OCI-LY1 (cell line): ENCODE data around the gene PLXDC1.

Experiments used
- H2AFZ ChIP-seq: fragments of 200-600 bp; sonication (generic), shearing (Covaris generic); 2 replicates; pipeline ENCODE4 v1.6.0; 2014; ENCODE audit warnings: antibody characterized with exemption, mild to moderate bottlenecking, low read length
- H3F3A ChIP-seq: fragments of 200-600 bp; sonication (generic), shearing (Covaris generic); 2 replicates; pipeline ENCODE4 v1.6.0; 2014; ENCODE audit warnings: mild to moderate bottlenecking, antibody characterized with exemption, low read length, moderate library complexity; ENCODE audit not compliant: insufficient read depth
- H3K27ac ChIP-seq: fragments of 200-600 bp; sonication (generic); 2 replicates; pipeline ENCODE4 v1.5.1; 2014; ENCODE audit warnings: low read length, mixed run types, mild to moderate bottlenecking, low read depth; ENCODE audit not compliant: poor library complexity, severe bottlenecking
- H3K27me3 ChIP-seq: fragments of 200-600 bp; sonication (generic); 2 replicates; pipeline ENCODE4 v1.6.0; 2014; ENCODE audit warnings: antibody characterized with exemption, mild to moderate bottlenecking, low read length, moderate library complexity; ENCODE audit not compliant: insufficient read depth
- H3K36me3 ChIP-seq: fragments of 200-600 bp; sonication (generic); 2 replicates; pipeline ENCODE4 v1.6.1; 2014; ENCODE audit warnings: mild to moderate bottlenecking, antibody characterized with exemption, low read length, moderate library complexity, mixed read lengths; ENCODE audit not compliant: insufficient read depth
- H3K4me1 ChIP-seq: fragments of 200-600 bp; sonication (generic); 2 replicates; pipeline ENCODE4 v1.5.1; 2014; ENCODE audit warnings: mild to moderate bottlenecking, low read length, moderate library complexity; ENCODE audit not compliant: insufficient read depth, severe bottlenecking
- H3K4me2 ChIP-seq: fragments of 200-600 bp; sonication (generic), shearing (Covaris generic); 2 replicates; pipeline ENCODE4 v1.6.1; 2014; ENCODE audit warnings: low read length
- H3K4me3 ChIP-seq: fragments of 200-600 bp; sonication (generic); 2 replicates; pipeline ENCODE4 v1.5.1; 2014; ENCODE audit warnings: low read length, low read depth, mild to moderate bottlenecking, mixed read lengths; ENCODE audit not compliant: poor library complexity, severe bottlenecking
- H3K79me2 ChIP-seq: fragments of 200-600 bp; shearing (Covaris generic); 2 replicates; pipeline ENCODE4 v1.6.1; 2016; ENCODE audit warnings: mixed run types, low read length, mixed read lengths; ENCODE audit not compliant: insufficient read depth
- H3K9ac ChIP-seq: fragments of 200-600 bp; sonication (generic), shearing (Covaris generic); 2 replicates; pipeline ENCODE4 v1.6.1; 2014; ENCODE audit warnings: mild to moderate bottlenecking, low read length, mixed read lengths
- H3K9me2 ChIP-seq: fragments of 200-600 bp; sonication (generic), shearing (Covaris generic); 2 replicates; pipeline ENCODE4 v1.6.1; 2014; ENCODE audit warnings: low read depth, mild to moderate bottlenecking, low read length, mixed read lengths
- H3K9me3 ChIP-seq: fragments of 200-600 bp; shearing (Covaris generic); 2 replicates; pipeline ENCODE4 v1.6.1; 2014; ENCODE audit warnings: low read length, mixed read lengths
- H4K20me1 ChIP-seq: fragments of 200-600 bp; sonication (generic), shearing (Covaris generic); 2 replicates; pipeline ENCODE4 v1.6.0; 2016; ENCODE audit warnings: mild to moderate bottlenecking, low read length; ENCODE audit not compliant: insufficient read depth
- CTCF ChIP-seq: fragments of 200-600 bp; sonication (generic), shearing (Covaris generic); IDR thresholded peaks from 2 replicates; pipeline ENCODE4 v1.5.1; 2017; ENCODE audit warnings: mild to moderate bottlenecking, antibody characterized with exemption, low read length, moderate library complexity, mixed read lengths
- EZH2 ChIP-seq: fragments of 200-600 bp; sonication (generic), shearing (Covaris generic); IDR thresholded peaks from 2 replicates; pipeline ENCODE4 v1.8.0; 2017; ENCODE audit warnings: borderline replicate concordance, mixed run types, mild to moderate bottlenecking, antibody characterized with exemption, low read length, moderate library complexity, mixed read lengths

Gene PLXDC1

GRCh38 chr17:39144416-39144840, 7.0 kb downstream of the PLXDC1 start:
- Histone ChIP-seq H3K79me2 (no peaks in the 10 kb centered on the region), H3K4me3 (no peak overlapping the region), H2AFZ (no peak overlapping the region), H3K4me2 (no peak overlapping the region), H3K9me3 (no peaks in the 10 kb centered on the region), H3K27ac (no peak overlapping the region), H3K9ac (no peak overlapping the region), H3K27me3 (peaks cover 10% of the 10 kb centered on the region; the same call in 1 of the 2 replicates), H3K9me2 (no peaks in the 10 kb centered on the region), H3F3A (no peaks in the 10 kb centered on the region), H3K36me3 (no peaks in the 10 kb centered on the region), H3K4me1 (no peaks in the 10 kb centered on the region), H4K20me1 (no peaks in the 10 kb centered on the region)
- TF ChIP-seq CTCF, result no peak
- no peak for TF ChIP-seq EZH2

GRCh38 chr17:39143552-39144093, 7.8 kb downstream of the PLXDC1 start:
- no peak overlapping the region for H3K27ac ChIP-seq
- H3F3A ChIP-seq, result no peaks in the 10 kb centered on the region

GRCh38 chr17:39141915-39142664, 9.3 kb downstream of the PLXDC1 start:
- Histone ChIP-seq H3K27me3 (peaks cover 4% of the 10 kb centered on the region; the same call in 1 of the 2 replicates), H3K27ac (no peak overlapping the region), H3K9me2 (no peaks in the 10 kb centered on the region), H3K79me2 (no peaks in the 10 kb centered on the region), H3K9ac (no peak overlapping the region), H3K4me1 (no peaks in the 10 kb centered on the region), H4K20me1 (no peaks in the 10 kb centered on the region), H3K9me3 (no peaks in the 10 kb centered on the region), H3F3A (no peaks in the 10 kb centered on the region), H3K36me3 (no peaks in the 10 kb centered on the region), H3K4me2 (no peak overlapping the region), H3K4me3 (no peak overlapping the region), H2AFZ (no peak overlapping the region)
- TF ChIP-seq EZH2, result no peak
- no peak for TF ChIP-seq CTCF

More at GRCh38 chr17:39143552-39144093, 7.8 kb downstream of the PLXDC1 start:
- TF ChIP-seq EZH2 (no peak), CTCF (no peak)
- Histone ChIP-seq H3K9ac (no peak overlapping the region), H3K4me2 (no peak overlapping the region), H3K27me3 (peaks cover 4% of the 10 kb centered on the region; the same call in 1 of the 2 replicates), H3K9me3 (no peaks in the 10 kb centered on the region), H3K79me2 (no peaks in the 10 kb centered on the region), H4K20me1 (no peaks in the 10 kb centered on the region), H2AFZ (no peak overlapping the region), H3K36me3 (no peaks in the 10 kb centered on the region), H3K4me3 (no peak overlapping the region), H3K9me2 (no peaks in the 10 kb centered on the region), H3K4me1 (no peaks in the 10 kb centered on the region)
